PC-3 (cell line): ENCODE results near the gene PKLR. TPM values are rescaled to one million over a fixed set of nuclear protein-coding genes. Genes with fewer than 3 reads are reported as not detected.

Source experiments
- ATAC-seq: fragments of 200-7000 bp; cut with Tn5 transposase; 2 replicates; pipeline ENCODE4 v1.9.1; 2020; ENCODE audit warnings: mild to moderate bottlenecking, moderate library complexity
- BruUV-seq: library from RNA; stranded (reverse); fragments of 400-500 nt; replicated peaks from 2 replicates; lab custom pipeline; 2021; lab: Mats Ljungman, UMichigan
- CTCF ChIA-PET: fragments of 300-600 bp; sonication (Branson Sonifier 250); formaldehyde crosslinking; loops from one replicate; lab custom pipeline; 2022; ENCODE audit warnings: antibody characterized with exemption; lab: Charles Lee
- POLR2A ChIA-PET: fragments of 300-600 bp; sonication (Branson Sonifier 250); formaldehyde crosslinking; loops from one replicate; lab custom pipeline; 2022; ENCODE audit warnings: antibody characterized with exemption; ENCODE audit not compliant: unreplicated experiment; lab: Charles Lee
- DNase-seq: peaks from one replicate; pipeline ENCODE4 v3.0.0-alpha.2; 2015
- H2AFZ ChIP-seq: fragments of 300-600 bp; sonication (generic); 2 replicates; pipeline ENCODE4 v1.6.0; 2016; ENCODE audit warnings: antibody characterized with exemption, low read length
- H3F3A ChIP-seq: fragments of 300-600 bp; sonication (generic); one replicate; pipeline ENCODE4 v1.6.0; 2017; ENCODE audit warnings: antibody characterized with exemption, low read length, control low read depth, mild to moderate bottlenecking; ENCODE audit not compliant: unreplicated experiment
- H3K27ac ChIP-seq: fragments of 300-600 bp; sonication (generic); 2 replicates; pipeline ENCODE4 v1.5.1; 2016; ENCODE audit warnings: mild to moderate bottlenecking, low read length
- H3K27me3 ChIP-seq: fragments of 300-600 bp; sonication (generic); 2 replicates; pipeline ENCODE4 v1.6.1; 2016; ENCODE audit warnings: low read length, mixed read lengths
- H3K36me3 ChIP-seq: fragments of 300-600 bp; sonication (generic); 2 replicates; pipeline ENCODE4 v1.6.1; 2016; ENCODE audit warnings: low read depth, mixed run types, low read length, mixed read lengths
- H3K4me1 ChIP-seq: fragments of 300-600 bp; sonication (generic); 2 replicates; pipeline ENCODE4 v1.5.1; 2016; ENCODE audit warnings: low read length; ENCODE audit not compliant: insufficient read depth
- H3K4me2 ChIP-seq: fragments of 300-600 bp; sonication (generic); 2 replicates; pipeline ENCODE4 v1.6.0; 2016; ENCODE audit warnings: low read length
- H3K4me3 ChIP-seq: fragments of 300-600 bp; sonication (generic); 2 replicates; pipeline ENCODE4 v1.5.1; 2016; ENCODE audit warnings: mild to moderate bottlenecking, low read length, mixed read lengths
- H3K79me2 ChIP-seq: fragments of 300-600 bp; sonication (generic); 2 replicates; pipeline ENCODE4 v1.6.1; 2017; ENCODE audit warnings: low read length, mixed read lengths
- H3K9ac ChIP-seq: fragments of 300-600 bp; sonication (generic); 2 replicates; pipeline ENCODE4 v1.6.0; 2016; ENCODE audit warnings: mild to moderate bottlenecking, low read length
- H3K9me2 ChIP-seq: fragments of 300-600 bp; sonication (generic); replicated peaks from 2 replicates; pipeline ENCODE4 v1.6.1; 2016; ENCODE audit warnings: mixed run types, low read length, mixed read lengths
- H3K9me3 ChIP-seq: fragments of 300-600 bp; sonication (generic); 2 replicates; pipeline ENCODE4 v1.6.1; 2016; ENCODE audit warnings: low read length, mixed read lengths
- H4K20me1 ChIP-seq: fragments of 300-600 bp; sonication (generic); 2 replicates; pipeline ENCODE4 v1.6.1; 2016; ENCODE audit warnings: low read length, mixed read lengths
- CTCF ChIP-seq: fragments of 300-600 bp; sonication (generic); conservative IDR thresholded peaks from 2 replicates; pipeline ENCODE4 v1.5.1; 2017; ENCODE audit warnings: antibody characterized with exemption, low read depth, mild to moderate bottlenecking, low read length
- EZH2 ChIP-seq: fragments of 300-600 bp; sonication (generic); IDR thresholded peaks from one replicate; pipeline ENCODE4 v1.6.1; 2017; ENCODE audit warnings: antibody characterized with exemption, mild to moderate bottlenecking, low read length; ENCODE audit not compliant: unreplicated experiment
- EZH2phosphoT487 ChIP-seq: fragments of 300-600 bp; sonication (generic); IDR thresholded peaks from 2 replicates; pipeline ENCODE4 v1.6.1; 2018; ENCODE audit warnings: mild to moderate bottlenecking, antibody characterized with exemption, low read length, borderline replicate concordance
- intact Hi-C: fragments of 100-400 bp; cut with micrococcal nuclease; formaldehyde crosslinking; loops from 2 replicates; pipeline ENCODE4 v1.9.0; 2023
- microRNA-seq: library from miRNA; unstranded; fragments of <30 nt; microRNA quantifications from one replicate; pipeline ENCODE4 v1.1.0, GENCODE V29; 2020; ENCODE audit not compliant: unreplicated experiment
- total RNA-seq: library from RNA; depleted of rRNA; stranded (reverse); fragments of >200 nt; gene quantifications from 2 replicates; pipeline ENCODE4 v1.2.3, GENCODE V29; 2014; rRNA removed

PKLR gene
- total RNA-seq, 1 experiment from 2014 or later: not detected

- peak; percentile 26 for ATAC-seq
- BruUV-seq: no TSS peak
- H3F3A ChIP-seq: no peaks in the 10 kb centered on the region
- DNase-seq: peak; percentile 89
- ChIA-PET POLR2A (interaction anchor here (0.6 to 0.7 kb wide), 2 partner anchors 41 to 818 kb away, joined by 3 to 4 read pairs; no protein-coding TSS in a partner anchor), CTCF (interaction anchor here (0.9 kb wide), 1 partner anchor 10 kb away, joined by 3 read pairs; no protein-coding TSS in a partner anchor)
- no peak overlapping the region for H3K27ac ChIP-seq
- H3K9ac ChIP-seq: no peak overlapping the region
- no peaks in the 10 kb centered on the region for H3K9me3 ChIP-seq
- no peaks in the 10 kb centered on the region for H4K20me1 ChIP-seq
- H3K79me2 ChIP-seq: peaks cover 11% of the 10 kb centered on the region
- peak overlapping the region; percentile 47 for H3K4me3 ChIP-seq
- H3K27me3 ChIP-seq: no peaks in the 10 kb centered on the region
- no peaks in the 10 kb centered on the region for H3K9me2 ChIP-seq
- peaks cover 5% of the 10 kb centered on the region; the same call in 1 of the 2 replicates for H3K36me3 ChIP-seq
- H3K4me2 ChIP-seq: peak overlapping the region; percentile 71
- peaks cover 32% of the 10 kb centered on the region for H3K4me1 ChIP-seq
- peak overlapping the region; percentile 40 for H2AFZ ChIP-seq
- intact Hi-C loops: loop anchor here (5.0 kb wide), 1 partner anchor 34 kb away; the partner anchor contains the start of genes MTX1 and THBS3
- TF ChIP-seq CTCF (no peak), EZH2phosphoT487 (no peak), EZH2 (no peak)
Measured at GRCh38 chr1:155241069-155241679, 60.1 kb downstream of the PKLR start.

Small RNA genes lying within 50 kb of the gene (microRNA-seq; reads per million reads assigned to microRNA genes)
- not detected for gene MIR555

Other genes with a start within 250 kb of the PKLR start
- 36.7 and 37.4 TPM in 2 replicates for gene EFNA4, start 237.7 kb downstream of the PKLR start, total RNA-seq
- gene EFNA3, start 222.6 kb downstream of the PKLR start, total RNA-seq: 16.2 and 23.5 TPM in 2 replicates
- gene EFNA1, start 173.6 kb downstream of the PKLR start, total RNA-seq: 29.4 and 49.9 TPM in 2 replicates
- gene SLC50A1, start 165.6 kb downstream of the PKLR start, total RNA-seq: 59.2 and 75.2 TPM in 2 replicates
- 53.6 and 74.3 TPM in 2 replicates for gene DPM3, start 160.9 kb downstream of the PKLR start, total RNA-seq
- gene KRTCAP2, start 128.1 kb downstream of the PKLR start, total RNA-seq: 241 and 257 TPM in 2 replicates
- 4.1 and 5.4 TPM in 2 replicates for gene TRIM46, start 127.6 kb downstream of the PKLR start, total RNA-seq
- 12.0 and 13.0 TPM in 2 replicates for gene THBS3, start 93.5 kb downstream of the PKLR start, total RNA-seq
- gene MTX1, start 92.7 kb downstream of the PKLR start, total RNA-seq: 141 and 152 TPM in 2 replicates
- gene ENTREP3, start 46.0 kb downstream of the PKLR start, total RNA-seq: 30.9 and 54.7 TPM in 2 replicates
- 218 and 219 TPM in 2 replicates for gene SCAMP3, start 39.1 kb downstream of the PKLR start, total RNA-seq
- gene CLK2, start 27.9 kb downstream of the PKLR start, total RNA-seq: 44.5 and 49.9 TPM in 2 replicates
- gene HCN3, start 24.0 kb downstream of the PKLR start, total RNA-seq: 1.8 and 1.9 TPM in 2 replicates
- gene FDPS, start 7.4 kb upstream of the PKLR start, total RNA-seq: 301 and 313 TPM in 2 replicates
- 80.3 and 85.1 TPM in 2 replicates for gene RUSC1, start 19.5 kb upstream of the PKLR start, total RNA-seq